ENCODE data around the gene ACP1.

- no peak for TF ChIP-seq POLR2A (IDR thresholded peaks at IDR 0.05; ENCODE audit: low read depth, low read length)
- no peak for TF ChIP-seq POLR2AphosphoS5 (IDR thresholded peaks at IDR 0.05; ENCODE audit: low read depth, low read length)
These were observed 9.8 kb downstream of the ACP1 start for GRCh38 chr2:274503-274902.

All from GM12892 (cell line).